Activated effector memory CD4-positive, alpha-beta T cell treated with Interleukin-2 at 50 U/mL for 16 hours (primary cell): ENCODE measurements around the gene RFTN1.

Source experiments
- DNase-seq: peaks from one replicate; pipeline ENCODE4 v3.0.0-alpha.2; 2020

Gene RFTN1

GRCh38 chr3:16372362-16373292 is 140.9 kb downstream of the RFTN1 start:
- no peak for DNase-seq

- no peak for DNase-seq
Observed at GRCh38 chr3:16370872-16371740, 142.4 kb downstream of the RFTN1 start.

- DNase-seq = no peak
Observed at GRCh38 chr3:16370503-16370871, 143.0 kb downstream of the RFTN1 start.

GRCh38 chr3:16369885-16370284 is 143.6 kb downstream of the RFTN1 start:
- no peak for DNase-seq

- DNase-seq = no peak
Observed at GRCh38 chr3:16369276-16369675, 144.2 kb downstream of the RFTN1 start.

GRCh38 chr3:16366581-16366980 is 146.9 kb downstream of the RFTN1 start:
- DNase-seq = no peak

GRCh38 chr3:16365491-16366128 is 147.9 kb downstream of the RFTN1 start:
- no peak for DNase-seq

GRCh38 chr3:16364963-16365362 is 148.5 kb downstream of the RFTN1 start:
- no peak for DNase-seq

GRCh38 chr3:16364323-16364722 is 149.2 kb downstream of the RFTN1 start:
- DNase-seq = no peak

- DNase-seq = no peak
Observed at GRCh38 chr3:16363636-16364035, 149.9 kb downstream of the RFTN1 start.

- DNase-seq = no peak
Observed at GRCh38 chr3:16362770-16363169, 150.7 kb downstream of the RFTN1 start.

GRCh38 chr3:16361087-16361486 is 152.4 kb downstream of the RFTN1 start:
- no peak for DNase-seq

GRCh38 chr3:16359331-16359730 is 154.2 kb downstream of the RFTN1 start:
- DNase-seq = no peak

- DNase-seq = no peak
Observed at GRCh38 chr3:16358336-16358735, 155.2 kb downstream of the RFTN1 start.

GRCh38 chr3:16357186-16358121 is 156.0 kb downstream of the RFTN1 start:
- no peak for DNase-seq

- DNase-seq = no peak
Observed at GRCh38 chr3:16355828-16356227, 157.7 kb downstream of the RFTN1 start.

- no peak for DNase-seq
Observed at GRCh38 chr3:16354291-16354690, 159.2 kb downstream of the RFTN1 start.

- DNase-seq = no peak
Observed at GRCh38 chr3:16352428-16352827, 161.1 kb downstream of the RFTN1 start.

- DNase-seq = no peak
Observed at GRCh38 chr3:16350597-16351318, 162.7 kb downstream of the RFTN1 start.

- DNase-seq = no peak
Observed at GRCh38 chr3:16349986-16350596, 163.4 kb downstream of the RFTN1 start.

- no peak for DNase-seq
Observed at GRCh38 chr3:16347548-16347947, 166.0 kb downstream of the RFTN1 start.
